LoVo (cell line): ENCODE results near the gene KRABD2.
"Not testable (repeated sequence)": the region's sequence is repeated elsewhere in the genome, so short reads cannot be mapped to it uniquely, and the experiment has no call there.

Source experiments
- DNase-seq: peaks from one replicate; pipeline ENCODE4 v3.0.0-alpha.2; 2016; ENCODE audit warnings: low spot score

Gene KRABD2

DNA sequence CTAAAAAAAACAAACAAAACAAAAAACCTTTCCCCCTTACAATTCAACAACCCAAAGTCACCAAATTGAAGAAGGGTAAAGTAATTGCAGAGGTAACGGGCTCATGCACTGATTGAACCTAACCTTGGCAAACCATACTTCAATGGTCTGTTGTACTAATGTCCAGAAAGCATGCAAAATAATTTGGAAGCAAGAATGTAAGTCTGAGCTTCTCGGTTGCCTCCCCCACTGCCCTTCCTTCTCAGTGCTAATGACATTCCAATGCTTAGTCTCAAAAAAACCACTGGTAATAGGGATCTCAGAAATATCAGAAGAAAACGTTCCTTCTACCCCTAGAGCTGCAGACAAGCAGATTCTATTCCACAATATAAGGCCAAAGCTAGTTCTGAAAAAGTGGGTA lies 15.8 kb downstream of the KRABD2 start:
- no peak for DNase-seq

DNA sequence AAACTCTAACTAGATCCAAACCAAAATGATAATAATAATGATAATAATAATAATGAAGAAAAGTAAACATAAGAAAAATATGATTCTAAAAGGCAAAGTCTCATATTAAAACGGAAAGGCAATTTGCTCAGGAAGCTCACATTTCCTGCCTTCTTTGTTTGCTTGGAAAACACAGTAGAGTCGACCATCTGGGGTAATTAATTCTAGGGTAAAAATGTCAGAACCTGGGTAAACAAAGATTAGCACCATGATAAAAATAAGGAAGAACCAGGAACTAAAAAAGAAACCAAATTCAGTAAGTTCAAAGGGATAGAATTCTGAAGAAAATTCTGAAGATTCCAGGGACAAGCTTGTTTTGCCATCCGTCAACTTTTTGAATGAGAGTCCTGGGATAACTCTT lies 16.2 kb downstream of the KRABD2 start:
- DNase-seq = no peak

DNA sequence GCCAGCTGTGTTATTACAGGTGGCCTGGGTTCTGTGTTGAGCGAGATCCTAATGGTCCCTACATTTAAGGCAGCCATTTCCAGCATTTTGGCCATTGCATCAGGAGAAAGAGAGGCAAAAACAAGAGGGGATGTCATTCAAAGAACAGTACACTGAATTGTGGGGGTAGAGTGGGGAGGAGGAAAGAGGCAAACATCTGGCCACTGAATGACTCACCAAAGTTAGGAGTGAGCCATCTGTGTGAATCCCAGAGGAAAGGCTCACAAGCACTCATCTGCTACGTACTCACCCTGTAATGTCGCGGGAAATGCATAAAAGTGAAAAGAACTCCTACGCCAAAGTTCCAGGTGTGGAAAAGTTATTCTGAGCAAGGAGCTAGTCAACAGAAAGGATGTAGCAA lies 16.7 kb downstream of the KRABD2 start:
- DNase-seq = no peak

DNA sequence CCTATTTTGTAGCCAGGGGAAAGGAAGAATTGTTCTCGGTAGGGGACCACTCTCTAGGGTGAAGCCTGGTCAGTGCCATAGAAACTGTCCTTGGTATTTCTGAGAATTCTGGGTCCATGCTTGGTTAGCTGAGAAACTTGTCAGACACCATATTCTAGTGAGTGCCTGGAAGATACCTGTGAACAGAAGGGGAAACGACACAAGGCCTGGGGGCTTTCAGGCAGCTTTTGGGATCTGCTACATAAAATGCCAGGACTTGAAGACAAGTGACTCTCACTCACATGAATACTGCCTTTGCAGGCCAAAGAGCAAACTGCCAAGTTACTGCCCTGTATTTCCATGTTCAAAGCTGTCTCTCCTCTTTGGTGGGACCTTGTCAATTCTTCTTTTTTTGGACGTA lies 18.6 kb downstream of the KRABD2 start:
- DNase-seq = no peak

DNA sequence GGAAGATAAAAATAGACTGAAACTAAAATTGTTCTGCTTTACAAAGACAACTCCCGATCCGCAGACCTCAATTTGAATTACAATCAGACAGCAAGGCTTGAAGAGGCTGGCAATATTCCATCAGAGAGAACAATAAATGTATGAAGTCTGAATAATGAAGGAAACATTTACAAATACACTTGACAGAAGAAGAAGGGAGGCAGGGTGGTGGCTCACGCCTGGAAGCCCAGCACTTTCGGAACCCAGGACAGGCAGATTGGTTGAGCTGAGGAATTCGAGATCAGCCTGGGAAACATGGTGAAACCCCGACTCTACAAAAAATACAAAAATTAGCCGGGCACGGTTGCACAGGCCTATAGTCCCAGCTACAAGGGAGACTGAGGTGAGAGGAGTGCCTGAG lies 22.3 kb downstream of the KRABD2 start:
- no peak for DNase-seq

DNA sequence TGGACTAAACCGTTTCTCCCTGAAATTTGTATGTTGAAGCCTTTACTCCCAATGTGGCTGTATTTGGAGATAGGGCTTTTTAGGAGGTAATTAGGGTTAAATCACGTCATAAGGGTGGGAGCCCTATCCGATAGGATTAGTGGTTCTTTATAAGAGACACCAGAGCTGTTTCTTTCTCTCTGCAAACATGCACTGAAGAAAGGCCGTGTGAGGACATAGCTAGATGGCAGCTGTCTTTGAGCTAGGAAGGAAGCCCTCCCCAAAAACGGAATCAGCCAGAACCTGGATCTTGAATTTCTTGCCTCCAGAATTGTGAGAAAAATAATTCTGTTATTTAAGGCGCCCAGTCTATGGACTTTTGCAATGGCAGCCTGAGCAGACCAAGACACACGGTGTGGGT lies 22.8 kb downstream of the KRABD2 start:
- DNase-seq = no peak

DNA sequence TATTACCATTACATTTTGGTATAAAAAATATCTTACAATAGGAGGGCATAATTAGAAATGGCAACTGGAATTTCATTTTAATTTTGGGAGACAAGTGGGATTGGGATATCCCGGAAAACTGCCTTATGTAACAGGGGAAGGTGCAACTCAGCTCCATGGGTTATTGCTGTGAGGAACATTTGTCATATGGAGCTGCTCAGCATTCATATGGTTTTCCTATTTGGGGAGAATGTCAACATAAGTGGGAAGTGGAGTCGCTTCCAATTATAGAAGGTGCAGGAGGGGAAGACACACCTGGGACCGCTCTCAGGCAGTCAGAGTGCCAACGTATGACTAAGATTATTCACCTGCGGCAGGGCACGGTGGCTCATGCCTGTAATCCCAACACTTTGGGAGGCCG lies 26.2 kb downstream of the KRABD2 start:
- DNase-seq = no peak

DNA sequence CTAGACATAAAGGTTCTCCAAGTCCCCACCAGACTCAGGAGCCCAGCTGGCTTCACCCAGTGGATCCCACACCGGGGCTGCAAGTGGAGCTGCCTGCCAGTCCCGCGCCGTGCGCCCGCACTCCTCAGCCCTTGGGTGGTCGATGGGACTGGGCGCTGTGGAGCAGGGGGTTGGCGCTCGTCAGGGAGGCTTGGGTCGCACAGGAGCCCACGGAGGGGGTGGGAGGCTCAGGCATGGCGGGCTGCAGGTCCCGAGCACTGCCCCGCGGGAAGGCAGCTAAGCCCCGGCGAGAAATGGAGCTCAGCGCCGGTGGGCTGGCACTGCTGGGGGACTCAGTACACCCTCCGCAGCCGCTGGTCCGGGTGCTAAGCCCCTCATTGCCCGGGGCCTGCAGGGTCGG lies 29.5 kb downstream of the KRABD2 start:
- not testable (repeated sequence) for DNase-seq

DNA sequence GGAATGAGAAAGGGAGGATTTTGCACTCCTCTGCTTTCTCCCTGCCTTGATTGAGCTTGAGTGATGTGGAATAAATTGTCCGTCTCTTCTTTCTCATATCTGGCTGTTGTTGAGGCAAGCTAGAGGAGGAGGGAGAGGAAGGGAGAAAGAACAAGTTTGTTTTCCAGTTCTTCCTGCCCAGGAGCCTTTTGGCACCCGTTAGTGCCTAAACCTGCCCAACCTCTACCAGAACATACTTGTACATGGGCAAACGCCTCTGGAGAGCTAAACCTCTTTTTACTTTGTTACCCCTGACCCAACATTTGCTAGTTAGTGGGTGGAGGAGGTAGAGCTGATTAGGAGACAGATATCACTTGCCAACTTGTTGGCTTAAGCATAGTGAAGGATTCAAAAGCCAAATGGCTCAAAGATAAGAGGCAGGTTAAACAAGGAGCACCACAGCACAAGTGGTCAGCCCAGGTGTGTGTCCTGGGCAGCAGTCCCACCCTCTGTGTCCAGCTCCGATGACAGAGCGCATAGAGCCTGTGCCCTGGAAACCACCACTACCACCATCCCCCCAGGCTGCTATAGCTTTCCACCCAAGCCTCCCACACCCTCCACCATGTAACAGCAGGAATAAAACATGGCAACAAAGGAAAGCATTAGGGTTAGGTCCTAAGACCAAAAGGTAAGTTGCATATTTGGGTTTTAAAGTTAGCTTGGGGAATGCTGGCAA lies 30.4 kb downstream of the KRABD2 start:
- no peak for DNase-seq

DNA sequence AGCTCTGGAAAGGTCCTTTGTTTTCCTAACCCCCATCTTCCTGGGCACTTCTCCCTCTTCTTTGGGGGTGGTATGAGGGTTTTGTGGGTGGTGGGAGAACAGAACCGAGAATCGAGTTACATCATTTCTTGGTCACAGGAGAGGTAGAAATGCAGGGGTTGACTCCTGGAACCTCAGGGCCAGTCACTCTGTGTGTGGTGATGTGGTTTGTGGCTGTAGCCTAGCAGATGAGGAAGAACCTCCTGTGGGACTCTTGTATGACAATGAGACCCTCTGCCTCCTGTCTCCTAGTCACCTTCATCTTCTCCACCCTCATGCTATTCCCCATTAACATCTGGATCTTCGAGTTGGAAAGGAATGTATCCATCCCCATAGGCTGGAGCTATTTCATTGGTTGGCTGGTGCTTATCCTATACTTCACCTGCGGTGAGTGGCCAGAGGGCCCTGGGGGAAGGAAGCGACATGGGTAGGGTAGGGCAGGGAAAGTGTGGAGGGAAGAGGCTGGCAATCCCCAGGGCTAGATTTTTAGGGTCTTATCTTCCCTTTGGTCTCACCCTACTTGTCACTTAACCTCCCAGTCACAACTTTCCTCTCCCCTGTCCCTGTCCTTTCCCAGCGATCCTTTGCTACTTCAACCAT lies 31.3 kb downstream of the KRABD2 start:
- no peak for DNase-seq

DNA sequence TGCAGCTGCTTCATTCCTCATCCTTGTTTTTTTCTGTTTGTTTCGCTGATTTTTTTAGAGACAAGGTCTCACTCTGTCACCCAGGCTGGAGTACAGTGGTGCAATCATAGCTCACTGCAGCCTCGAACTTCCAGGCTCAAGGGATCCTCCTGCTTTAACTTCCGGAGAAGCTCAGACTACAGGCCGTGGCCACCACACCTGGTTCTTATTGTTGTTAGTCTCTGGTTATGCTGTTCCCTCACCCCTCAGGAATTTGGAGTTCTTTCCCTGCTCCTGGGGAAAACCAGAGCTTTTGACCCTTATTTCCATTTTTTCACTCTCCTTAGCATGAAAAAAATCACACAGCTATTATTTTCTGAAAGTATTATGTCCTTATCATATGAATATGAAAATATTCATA lies 35.0 kb downstream of the KRABD2 start:
- DNase-seq = no peak

DNA sequence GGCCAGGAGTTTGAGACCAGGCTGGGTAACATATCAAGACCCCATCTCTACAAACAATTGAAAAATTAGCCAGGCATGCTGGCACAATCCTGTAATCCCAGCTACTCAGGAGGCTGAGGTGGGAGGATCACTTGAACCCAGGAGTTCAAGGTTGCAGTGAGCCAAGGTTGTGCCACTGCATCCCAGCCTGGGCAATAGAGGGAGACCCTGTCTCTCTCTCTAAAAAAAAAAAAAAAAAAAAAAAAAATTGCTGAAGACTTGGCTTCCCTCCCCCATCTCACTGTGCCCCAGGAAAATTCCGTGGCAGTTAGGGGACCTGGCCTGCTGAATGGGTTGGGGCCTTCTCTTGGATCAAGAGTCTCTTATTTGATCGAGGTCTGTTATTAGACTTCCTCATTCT lies 37.0 kb downstream of the KRABD2 start, which contains the start of gene ODF4:
Gene ODF4 (plus strand): TSS at position 301 of the 400 bp plus-strand sequence. CDS start 212 bp downstream, outside the sequence.
- no peak for DNase-seq

DNA sequence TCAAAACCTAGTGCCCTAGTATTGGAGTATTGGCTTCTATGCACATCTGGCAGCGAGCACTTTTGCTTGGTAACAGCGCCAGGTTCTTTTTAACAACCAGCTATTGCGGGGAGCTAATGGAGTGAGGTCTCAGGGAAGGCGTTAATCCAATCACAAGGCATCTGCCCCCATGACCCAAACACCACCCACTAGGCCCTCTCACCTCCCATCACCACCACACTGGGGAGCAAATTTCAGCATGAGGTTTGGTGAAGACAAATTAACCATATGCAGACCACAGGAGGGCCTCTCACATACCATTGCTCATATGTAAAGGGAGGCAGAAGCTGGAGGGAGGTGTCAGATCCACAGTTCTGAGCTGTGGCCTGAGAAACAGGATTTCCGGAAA lies 37.8 kb downstream of the KRABD2 start:
- DNase-seq = no peak

DNA sequence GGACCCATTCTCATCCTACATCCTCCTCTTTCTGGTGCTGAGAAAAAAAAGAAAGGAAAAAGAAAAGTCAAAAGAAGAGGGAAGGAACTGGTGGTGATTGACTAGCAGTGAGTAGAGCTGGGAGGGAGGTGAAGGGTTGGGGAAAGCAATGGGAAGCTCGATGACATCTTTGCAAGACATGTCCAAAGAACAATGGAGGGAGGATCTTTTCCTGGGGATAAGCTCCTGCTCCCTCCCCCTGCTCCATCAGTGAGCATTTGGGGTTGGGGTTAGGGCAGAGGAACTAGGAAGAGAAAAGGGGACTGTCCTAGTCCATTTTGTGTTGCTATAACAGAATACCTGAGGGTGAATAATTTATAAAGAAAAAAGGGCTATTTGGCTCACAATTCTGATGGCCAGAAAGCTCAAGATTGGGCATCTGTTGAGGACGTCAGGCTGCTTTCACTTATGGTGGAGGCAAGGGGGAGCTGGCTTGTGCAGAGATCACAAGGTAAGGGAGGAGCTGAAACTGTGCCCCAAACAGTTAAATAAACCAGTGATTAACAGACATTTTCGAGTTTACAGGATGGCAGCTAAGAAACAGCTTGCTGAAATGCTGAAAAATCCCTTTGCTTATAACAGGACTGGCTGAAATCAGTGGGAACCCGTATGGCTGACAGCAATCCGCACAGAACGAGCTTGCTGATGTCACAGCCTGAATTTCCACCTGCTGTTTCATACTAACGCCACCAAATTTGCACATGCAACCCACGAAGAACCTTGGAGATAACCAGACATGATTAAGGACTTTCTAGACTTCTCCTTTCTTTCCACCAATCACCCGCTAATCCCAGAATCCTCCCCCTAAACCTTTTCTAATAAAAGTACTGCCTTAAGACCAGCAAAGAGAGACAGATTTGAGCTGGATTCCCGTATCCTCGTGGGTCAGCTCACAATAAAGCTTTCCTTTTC lies 38.4 kb downstream of the KRABD2 start:
- DNase-seq = no peak

DNA sequence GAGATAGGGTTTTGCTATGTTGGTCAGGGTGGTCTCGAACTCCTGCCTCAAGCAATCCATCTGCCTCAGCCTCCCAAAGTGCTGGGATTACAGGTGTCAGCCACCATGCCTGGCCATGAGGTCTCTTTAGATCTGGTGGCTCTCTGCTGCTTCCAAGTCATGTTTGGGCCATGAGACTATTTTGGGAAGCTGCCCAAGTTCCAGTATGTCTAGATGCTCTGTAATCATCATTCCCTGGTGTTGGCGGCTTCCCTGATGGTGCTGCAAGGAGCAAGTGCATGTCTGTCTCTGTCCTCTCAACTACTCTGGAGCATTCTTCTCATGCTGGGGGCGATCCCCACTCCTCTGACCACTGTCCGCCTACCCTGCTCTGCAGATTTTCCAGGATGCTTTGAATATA lies 43.2 kb downstream of the KRABD2 start:
- no peak for DNase-seq

DNA sequence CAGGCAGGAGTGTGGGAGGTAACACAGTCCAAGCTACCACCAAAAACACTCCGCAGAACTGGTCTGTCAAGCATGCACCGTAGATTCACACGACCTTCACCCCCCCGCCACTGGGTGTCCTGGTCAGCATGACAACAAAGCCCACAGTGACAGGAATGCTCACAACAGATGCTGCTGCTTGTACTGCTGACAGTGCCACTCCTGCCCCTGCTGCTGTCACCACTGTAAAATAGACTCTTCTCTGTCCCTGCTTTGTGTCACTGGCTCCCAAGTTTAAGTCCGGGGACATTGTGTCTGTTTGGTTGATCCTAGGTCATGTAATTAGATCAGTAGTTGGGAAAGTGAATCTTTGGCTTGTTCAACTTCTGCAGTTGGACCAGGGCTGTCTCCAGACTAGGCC lies 43.8 kb downstream of the KRABD2 start:
- no peak for DNase-seq

DNA sequence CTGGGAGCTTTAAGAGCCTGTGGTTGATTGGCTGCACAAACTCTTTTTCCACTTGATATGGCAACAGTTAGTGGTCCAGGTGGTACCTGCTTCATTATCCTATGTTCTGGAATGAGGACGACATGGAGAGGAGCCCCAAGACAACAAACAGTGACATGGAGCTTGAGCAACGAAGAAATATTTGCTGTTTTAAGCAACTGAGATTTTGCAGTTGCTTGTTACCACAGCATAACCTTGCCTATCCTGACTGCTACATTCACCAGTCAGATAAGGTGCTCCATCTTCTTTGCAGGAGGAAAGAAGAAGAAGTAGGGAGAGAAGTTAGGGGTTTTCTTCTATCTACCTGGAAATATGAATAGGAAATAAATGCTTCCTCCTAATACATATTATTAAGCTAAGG lies 44.4 kb downstream of the KRABD2 start:
- no peak for DNase-seq

DNA sequence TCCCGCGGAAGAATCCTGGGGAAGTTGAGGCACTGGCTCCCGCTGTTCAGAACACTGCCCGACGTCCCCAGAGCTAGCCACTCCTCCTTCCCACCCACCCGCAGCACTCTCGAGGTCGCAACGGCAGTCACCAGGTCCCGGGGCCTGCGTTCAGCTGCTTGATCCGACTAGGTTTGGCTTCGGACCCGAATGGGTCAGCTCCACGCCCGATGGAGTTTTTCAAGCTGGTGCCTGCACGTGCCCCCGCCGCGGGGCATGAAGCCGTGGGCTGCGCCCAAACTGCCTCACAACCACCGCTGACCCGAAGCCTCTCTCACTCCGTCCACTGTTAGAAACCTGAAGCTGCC lies 49.2 kb downstream of the KRABD2 start:
- no peak for DNase-seq
